ENCODE measurements around the gene PHB1.

Gene PHB1

GRCh38 chr17:49414622-49415350 lies at the start of gene PHB1:
Gene PHB1 (minus strand): TSS chr17:49414882. CDS start chr17:49413264, 1,618 bp downstream.
- peak; percentile 97 for DNase-seq

GRCh38 chr17:49464049-49464448 lies 49.4 kb upstream of the PHB1 start:
- no peak for DNase-seq

GRCh38 chr17:49461580-49461979 lies 46.9 kb upstream of the PHB1 start:
- DNase-seq = no peak

DNA sequence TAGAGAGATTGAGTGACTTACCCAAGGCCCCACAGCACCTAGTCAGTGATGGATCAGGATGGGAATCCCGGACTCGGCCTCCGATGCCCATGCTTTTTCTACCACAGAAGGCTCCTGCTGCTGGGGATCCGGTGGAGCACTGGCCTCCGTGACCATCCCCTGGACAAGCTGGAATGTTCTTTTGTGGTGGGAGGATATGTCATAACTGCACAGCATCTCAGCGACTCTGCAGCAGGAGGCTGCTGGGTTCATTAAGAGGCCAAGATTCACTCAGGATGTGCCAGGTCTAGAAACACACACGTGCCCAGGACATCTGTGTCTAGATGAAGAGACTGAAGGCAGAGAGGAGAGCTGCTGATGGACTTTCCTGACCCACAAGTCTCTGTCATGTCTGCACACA lies 45.7 kb upstream of the PHB1 start:
- DNase-seq = no peak

DNA sequence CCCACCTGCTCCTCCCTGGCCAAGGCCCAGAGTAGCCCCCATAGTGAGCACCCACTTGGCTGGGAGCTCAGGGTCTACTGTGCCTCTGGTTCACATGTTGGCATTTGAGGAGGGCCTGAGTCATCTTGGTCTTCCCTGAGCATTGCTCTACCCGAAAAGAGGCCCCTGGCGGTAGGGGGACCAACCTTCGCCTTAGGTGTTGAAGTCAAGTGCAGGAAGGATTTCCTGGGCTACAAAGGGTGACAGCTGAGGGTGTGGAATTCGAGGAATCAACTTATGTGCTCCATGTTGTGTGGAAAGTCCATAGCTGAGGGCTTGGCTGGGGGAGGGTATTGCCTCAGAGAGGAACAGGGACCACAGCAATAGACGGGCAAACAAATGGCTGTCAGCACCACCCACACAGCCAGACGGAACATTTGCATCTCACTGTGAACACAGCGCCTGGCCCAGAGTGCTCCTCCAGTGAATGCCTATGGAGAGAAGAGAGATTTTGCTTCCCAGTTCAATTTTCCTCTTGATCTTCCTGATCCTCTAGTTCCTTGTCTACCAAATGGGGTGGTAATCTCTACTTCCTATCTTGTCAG lies 44.8 kb upstream of the PHB1 start:
- DNase-seq = no peak

GRCh38 chr17:49457564-49458535 lies 43.2 kb upstream of the PHB1 start:
- DNase-seq = no peak

DNA sequence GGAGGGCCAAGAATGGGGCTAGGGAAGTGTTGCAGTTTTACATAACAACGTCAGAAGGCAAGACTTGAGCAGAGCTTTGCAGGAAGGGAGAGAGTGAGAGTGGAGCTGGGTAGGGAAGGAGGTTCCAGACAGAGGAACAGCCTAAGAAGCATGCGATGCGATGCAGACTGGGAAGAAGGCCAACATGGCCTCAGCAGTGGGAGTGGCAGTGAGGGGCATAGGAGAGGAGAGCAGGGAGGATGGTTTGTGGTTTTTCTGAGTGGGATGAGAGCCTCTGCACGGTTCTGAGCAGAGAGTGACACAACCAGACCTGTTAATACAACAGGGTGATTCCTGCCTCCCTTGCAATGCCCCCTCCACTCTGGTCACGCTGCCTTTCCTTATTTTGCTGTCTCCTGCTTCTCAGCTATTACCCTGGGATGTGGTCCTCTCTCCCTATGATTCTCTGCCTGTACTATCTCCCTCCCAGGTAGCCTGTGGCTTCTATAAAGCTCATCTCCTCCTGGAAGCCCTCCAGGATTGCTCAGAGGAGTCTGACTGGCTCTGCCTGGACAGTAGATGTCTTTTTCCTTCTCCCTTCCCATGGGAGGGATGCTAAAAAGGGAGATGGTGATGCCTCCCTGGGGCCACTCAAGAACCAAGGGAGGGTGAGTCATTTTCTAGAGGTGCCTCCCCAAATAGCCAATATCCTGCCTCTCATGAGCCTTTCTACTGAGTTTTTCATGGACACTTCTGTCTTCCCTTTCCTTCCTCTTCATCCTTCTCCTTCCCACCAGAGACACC lies 41.7 kb upstream of the PHB1 start:
- DNase-seq = no peak

DNA sequence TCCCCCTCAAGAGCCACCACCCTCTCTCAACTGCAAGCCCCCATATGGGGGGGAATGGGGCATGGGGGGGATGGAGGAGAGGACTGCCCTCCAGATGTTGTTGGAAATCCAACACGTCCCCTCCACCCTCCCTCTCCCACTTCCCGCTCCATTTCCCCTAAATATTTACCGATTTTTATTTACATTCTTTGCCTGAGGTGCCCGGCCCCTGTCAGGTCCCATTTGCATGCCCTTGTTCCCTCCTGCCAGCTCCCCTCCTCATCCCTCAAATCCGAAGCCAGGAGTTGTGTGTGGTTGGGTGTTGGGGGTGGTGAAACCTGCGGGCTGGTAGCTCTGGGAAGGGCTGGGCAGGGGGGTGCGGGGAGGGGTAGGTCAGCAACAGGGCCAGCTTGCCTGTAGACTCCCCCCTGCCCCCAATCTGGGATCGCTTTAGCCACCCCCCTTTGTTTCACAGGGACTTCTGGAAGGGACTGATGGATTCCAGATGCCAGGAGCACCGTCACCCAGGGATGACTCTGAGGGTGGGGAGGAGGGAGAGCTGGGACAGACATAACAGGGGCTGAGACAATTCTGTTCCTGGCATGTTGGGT lies 40.7 kb upstream of the PHB1 start:
- DNase-seq = no peak

DNA sequence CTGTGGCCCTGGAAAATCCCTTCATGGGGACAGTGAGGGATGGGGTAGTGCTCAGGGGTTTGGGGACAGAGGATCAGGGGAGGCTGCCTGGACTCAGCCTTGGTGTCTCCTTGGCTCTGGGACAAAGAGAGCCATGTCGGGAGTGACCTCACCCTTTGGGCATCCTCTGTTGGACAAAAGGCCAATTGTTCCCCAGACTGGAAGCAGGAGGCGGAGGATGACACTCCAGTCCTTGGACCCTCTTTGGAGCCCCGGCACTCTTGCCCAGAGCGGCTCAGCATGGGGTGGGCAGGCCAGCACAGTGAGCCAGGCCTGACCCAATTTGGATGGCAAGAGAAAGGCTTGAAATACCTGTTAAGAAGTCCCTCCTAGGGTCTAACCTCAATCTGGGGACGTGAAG lies 39.4 kb upstream of the PHB1 start:
- DNase-seq = no peak

DNA sequence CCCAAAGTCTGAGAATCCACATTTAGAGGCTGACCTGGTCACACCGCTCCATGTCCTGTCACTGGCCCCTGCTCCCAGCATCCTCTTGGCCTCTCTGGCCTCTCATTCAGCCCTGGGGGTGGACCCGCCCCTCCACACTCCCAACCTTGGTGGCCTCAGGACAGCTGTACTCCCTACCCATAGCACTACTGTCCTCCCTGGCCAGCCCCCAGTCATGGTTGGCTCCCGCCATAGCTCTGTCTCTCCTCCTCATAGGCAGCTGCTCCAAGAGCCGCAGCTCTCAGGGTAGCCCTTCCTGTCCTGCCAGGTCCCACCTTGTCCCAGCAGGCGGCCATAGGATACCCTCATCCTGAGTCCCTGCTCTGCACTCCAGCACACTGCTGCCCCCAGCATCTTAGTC lies 38.0 kb upstream of the PHB1 start:
- DNase-seq = no peak

DNA sequence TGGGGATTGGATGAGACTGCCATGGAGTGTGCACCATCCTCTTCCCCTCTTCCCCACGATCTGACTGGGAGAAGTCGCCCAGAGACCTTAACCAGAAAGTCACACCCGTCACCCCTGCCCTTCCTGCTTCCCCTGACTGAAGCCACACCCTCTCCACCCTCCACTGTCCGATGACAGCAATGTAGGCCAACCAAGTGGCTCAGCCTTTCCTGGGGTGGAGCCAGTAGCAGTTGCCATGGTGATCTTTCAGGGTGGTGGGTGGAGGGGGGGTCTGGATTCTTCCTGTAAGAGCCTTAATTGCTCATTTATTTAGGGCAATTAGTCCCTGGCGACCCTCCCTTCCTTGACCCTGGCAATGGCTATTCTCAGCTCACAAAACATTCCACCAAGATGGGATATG lies 37.5 kb upstream of the PHB1 start:
- no peak for DNase-seq

GRCh38 chr17:49450735-49451134 lies 36.1 kb upstream of the PHB1 start:
- no peak for DNase-seq

- no peak for DNase-seq
Measured at GRCh38 chr17:49450181-49450580, 35.5 kb upstream of the PHB1 start.

- no peak for DNase-seq
Measured at GRCh38 chr17:49447628-49448302, 33.1 kb upstream of the PHB1 start.

DNA sequence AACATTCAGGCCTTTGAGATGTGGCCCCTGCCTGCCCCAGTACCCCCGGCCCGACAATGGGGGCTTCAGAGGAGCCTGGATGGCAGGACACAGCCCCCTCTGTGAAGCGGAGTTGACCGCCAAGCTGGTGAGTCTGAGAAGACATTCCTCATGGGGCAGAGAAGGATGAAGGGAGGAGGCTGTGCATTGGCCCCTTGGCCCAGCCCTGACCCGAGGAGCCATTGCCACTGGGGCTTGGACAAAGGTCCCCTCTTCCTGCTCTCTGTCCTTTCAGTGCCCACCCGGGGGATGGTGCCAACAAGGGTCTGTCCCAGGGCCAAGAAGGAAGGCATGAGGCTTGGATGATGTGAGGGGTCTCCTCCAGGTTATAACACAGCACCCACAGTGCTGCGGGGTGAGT lies 30.9 kb upstream of the PHB1 start:
- DNase-seq = no peak

DNA sequence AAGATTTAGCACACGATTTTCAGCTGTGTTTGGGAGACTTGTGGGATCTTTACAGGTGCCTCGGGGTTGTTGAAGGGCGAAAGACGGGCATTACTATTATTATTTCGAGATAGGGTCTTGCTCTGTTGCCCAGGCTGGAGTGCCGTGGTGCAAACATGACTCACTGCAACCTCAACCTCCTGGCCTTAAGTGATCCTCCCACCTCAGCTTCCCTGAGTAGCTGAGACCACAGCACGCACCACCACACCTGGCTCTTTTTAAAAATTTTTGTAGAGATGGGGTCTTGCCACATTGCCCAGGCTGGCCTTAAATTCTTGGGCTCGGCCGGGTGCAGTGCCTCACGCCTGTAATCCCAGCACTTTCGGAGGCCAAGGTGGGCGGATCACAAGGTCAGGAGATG lies 29.7 kb upstream of the PHB1 start:
- DNase-seq = no peak

GRCh38 chr17:49443862-49444261 lies 29.2 kb upstream of the PHB1 start:
- DNase-seq = no peak

- DNase-seq = no peak
Measured at GRCh38 chr17:49442041-49442440, 27.4 kb upstream of the PHB1 start.

- DNase-seq = no peak
Measured at GRCh38 chr17:49441578-49441977, 26.9 kb upstream of the PHB1 start.

- no peak for DNase-seq
Measured at GRCh38 chr17:49440581-49440980, 25.9 kb upstream of the PHB1 start.

- DNase-seq = no peak
Measured at GRCh38 chr17:49439673-49440571, 25.2 kb upstream of the PHB1 start.

All from NCI-H187 treated with DMSO at 0.1 percent for 48 hours (cell line).